ENCODE measurements around the gene CCDC137.

CCDC137 gene

GRCh38 chr17:81683584-81684441, 17.3 kb downstream of the CCDC137 start, which contains the start of the genes ARL16 and HGS:
Gene ARL16, minus strand, starts transcription at chr17:81683797. Its CDS starts 44 bp downstream, at chr17:81683753.
Gene HGS, plus strand, starts transcription at chr17:81684011. Its CDS starts 56 bp downstream, at chr17:81684067.
- peak; percentile 82 for DNase-seq

GRCh38 chr17:81684442-81684911, 17.9 kb downstream of the CCDC137 start:
- DNase-seq, result no peak

- DNase-seq, result no peak
Measured at GRCh38 chr17:81685108-81685507, 18.6 kb downstream of the CCDC137 start.

DNA sequence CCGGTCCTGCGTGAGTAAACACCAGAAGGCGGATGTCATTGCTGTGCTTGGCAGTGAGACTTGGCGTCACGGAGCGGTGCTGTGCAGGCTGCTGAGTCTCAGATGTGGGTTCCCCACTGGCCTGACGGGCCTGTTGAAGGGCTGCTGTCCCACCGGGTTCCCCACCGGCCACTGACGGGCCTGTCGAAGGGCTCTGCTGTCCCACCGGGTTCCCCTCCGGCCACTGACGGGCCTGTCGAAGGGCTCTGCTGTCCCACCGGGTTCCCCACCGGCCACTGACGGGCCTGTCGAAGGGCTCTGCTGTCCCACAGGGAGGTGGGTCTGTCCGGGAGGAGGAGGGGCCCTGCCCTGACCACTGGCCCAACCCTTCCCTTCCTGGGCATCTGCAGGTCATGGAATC, 20.1 kb downstream of the CCDC137 start:
- DNase-seq, result no peak

- no peak for DNase-seq
Measured at GRCh38 chr17:81687770-81688541, 21.4 kb downstream of the CCDC137 start.

DNA sequence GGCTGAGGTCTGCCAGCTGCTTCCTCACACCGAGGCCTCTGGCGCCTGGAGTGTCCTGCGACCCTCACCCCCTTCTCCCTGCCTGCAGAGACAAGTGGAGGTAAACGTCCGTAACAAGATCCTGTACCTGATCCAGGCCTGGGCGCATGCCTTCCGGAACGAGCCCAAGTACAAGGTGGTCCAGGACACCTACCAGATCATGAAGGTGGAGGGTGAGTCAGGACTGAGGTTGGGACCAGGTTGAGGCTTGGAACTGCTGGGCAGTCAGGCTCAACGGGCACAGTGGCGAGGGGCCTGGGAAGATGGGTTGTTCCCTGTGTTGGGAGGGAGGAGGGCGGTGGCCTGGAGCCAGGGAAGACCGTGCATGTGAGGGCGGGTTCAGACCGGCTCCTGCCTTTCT, 22.1 kb downstream of the CCDC137 start:
- no peak for DNase-seq

GRCh38 chr17:81690066-81690465, 23.5 kb downstream of the CCDC137 start:
- DNase-seq, result no peak

DNA sequence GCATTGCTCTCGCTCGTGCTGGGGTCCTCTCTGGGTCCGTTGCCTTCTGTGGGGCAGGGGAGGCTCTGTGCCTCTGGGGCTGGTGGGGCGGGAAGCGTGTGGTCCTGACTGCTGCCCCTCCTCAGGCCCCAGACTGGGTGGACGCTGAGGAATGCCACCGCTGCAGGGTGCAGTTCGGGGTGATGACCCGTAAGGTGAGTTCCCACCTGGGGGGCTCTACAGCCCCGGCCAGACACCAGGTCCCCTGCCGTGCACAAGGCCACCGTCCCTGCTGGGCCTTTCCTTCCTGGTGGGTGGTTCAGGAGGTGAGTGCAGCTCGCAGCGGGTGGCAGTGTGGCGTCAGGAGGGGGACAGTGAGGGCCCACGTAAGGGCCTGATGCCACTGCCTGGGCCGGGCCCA, 24.0 kb downstream of the CCDC137 start:
- no peak for DNase-seq

GRCh38 chr17:81691196-81691595, 24.7 kb downstream of the CCDC137 start:
- no peak for DNase-seq

- DNase-seq, result no peak
Measured at GRCh38 chr17:81691608-81692007, 25.1 kb downstream of the CCDC137 start.

GRCh38 chr17:81693509-81694210, 27.1 kb downstream of the CCDC137 start:
- no peak for DNase-seq

GRCh38 chr17:81694810-81695209, 28.3 kb downstream of the CCDC137 start:
- DNase-seq, result no peak

- DNase-seq, result no peak
Measured at GRCh38 chr17:81695211-81695610, 28.7 kb downstream of the CCDC137 start.

DNA sequence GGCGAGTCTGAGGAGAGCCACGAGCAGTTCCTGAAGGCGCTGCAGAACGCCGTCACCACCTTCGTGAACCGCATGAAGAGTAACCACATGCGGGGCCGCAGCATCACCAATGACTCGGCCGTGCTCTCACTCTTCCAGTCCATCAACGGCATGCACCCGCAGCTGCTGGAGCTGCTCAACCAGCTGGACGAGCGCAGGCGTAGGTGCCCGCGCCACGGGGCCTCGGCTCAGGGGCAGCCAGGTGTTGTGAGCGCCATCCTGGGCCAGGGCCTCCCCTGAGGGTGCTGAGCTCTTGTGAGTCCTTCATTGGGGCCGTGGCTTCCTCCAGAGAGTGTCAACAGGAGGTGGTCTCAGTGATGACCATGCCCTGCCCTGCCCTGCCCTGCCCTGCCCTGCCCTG, 29.3 kb downstream of the CCDC137 start:
- no peak for DNase-seq

DNA sequence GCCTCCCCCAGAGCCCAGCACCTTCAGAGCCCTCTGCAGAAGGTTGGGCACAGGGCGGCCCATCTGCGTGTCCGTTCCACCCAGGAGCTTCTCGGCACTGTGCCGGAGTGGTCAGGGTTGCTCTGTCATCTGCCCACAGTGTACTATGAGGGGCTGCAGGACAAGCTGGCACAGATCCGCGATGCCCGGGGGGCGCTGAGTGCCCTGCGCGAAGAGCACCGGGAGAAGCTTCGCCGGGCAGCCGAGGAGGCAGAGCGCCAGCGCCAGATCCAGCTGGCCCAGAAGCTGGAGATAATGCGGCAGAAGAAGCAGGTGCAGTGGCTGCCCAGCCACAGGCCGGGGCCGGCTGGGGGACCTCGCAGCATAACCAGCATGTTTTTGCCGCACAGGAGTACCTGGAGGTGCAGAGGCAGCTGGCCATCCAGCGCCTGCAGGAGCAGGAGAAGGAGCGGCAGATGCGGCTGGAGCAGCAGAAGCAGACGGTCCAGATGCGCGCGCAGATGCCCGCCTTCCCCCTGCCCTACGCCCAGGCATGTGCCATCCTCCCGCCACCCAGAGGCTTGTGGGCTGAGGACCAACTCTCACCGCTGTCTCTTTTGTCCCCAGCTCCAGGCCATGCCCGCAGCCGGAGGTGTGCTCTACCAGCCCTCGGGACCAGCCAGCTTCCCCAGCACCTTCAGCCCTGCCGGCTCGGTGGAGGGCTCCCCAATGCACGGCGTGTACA, 29.8 kb downstream of the CCDC137 start:
- DNase-seq, result no peak

DNA sequence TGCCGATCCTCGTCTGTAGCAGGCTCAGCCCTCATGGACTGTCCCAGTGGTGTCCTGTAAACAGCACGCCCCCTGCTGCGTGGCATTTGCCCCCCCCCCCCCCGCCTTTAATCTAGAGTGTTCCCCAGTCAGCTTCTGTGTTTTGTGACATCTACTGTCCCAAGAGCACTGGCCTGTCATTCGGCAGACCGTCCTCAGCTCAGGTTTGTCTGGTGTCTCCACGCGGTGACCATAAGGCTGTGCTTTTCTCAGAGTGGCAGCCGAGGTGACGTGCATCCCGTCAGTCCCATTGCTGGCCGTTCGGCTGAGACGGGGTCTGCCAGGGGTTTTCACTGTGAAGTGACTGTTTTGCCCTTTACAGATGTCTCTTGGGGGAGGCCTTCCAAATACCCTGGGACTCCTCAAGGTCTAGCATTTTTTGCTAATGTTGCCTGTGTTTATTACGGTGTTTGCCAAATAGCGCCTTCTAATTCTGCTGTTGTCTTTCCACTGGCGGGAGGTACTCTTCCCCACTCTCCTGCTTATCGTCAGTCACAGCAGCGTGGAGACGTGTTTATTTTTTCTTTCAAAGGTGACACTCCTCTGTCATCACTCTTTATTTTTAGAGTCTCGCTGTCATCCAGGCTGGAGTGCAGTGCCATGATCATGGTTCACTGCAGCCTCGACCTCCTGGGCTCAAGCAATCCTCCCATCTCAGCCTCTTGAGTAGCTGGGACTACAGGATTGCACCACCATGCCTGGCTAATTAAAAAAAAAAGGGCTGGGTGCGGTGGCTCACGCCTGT, 30.9 kb downstream of the CCDC137 start:
- no peak for DNase-seq

DNA sequence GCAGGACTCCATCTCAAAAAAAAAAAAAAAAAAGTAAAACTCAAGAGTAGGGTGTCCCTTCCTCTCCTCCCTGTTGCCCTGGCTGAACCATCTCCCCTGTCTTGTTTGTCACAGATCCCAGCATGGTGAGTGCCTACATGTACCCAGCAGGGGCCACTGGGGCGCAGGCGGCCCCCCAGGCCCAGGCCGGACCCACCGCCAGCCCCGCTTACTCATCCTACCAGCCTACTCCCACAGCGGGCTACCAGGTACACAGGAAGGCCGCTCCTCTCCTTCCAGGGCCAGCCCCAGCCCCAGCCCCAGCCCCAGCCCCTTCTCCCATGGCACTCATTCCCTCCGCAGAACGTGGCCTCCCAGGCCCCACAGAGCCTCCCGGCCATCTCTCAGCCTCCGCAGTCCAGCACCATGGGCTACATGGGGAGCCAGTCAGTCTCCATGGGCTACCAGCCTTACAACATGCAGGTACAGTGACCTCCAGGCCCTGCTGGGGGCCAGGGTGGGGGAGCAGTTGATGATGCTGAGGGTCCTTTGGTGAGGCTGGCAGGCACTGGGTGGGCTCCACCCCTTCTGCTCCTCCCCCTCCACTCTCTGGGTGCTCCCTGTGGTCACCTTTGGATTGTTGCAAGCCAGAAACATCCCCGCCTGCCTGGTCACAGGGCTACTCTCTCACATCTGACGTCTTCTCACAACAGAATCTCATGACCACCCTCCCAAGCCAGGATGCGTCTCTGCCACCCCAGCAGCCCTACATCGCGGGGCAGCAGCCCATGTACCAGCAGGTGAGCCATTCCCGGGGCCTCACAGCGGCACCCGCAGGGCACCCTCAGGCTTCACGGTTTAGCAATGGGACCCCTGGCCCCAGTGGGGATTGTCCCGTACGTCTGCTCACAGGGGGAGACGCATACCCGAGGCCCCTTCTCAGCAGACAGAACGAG, 34.1 kb downstream of the CCDC137 start:
- no peak for DNase-seq

DNA sequence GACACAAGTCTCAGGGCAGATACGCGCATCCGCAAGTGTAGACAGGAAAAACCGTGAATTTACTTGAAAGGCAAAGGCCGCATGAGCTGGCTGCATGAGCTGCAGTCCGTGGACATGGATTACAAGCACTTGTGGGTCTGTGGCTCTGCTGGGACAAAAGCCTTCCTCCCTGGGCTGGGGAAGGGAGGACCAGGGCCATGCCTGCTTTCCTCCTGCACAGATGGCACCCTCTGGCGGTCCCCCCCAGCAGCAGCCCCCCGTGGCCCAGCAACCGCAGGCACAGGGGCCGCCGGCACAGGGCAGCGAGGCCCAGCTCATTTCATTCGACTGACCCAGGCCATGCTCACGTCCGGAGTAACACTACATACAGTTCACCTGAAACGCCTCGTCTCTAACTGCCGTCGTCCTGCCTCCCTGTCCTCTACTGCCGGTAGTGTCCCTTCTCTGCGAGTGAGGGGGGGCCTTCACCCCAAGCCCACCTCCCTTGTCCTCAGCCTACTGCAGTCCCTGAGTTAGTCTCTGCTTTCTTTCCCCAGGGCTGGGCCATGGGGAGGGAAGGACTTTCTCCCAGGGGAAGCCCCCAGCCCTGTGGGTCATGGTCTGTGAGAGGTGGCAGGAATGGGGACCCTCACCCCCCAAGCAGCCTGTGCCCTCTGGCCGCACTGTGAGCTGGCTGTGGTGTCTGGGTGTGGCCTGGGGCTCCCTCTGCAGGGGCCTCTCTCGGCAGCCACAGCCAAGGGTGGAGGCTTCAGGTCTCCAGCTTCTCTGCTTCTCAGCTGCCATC, 34.9 kb downstream of the CCDC137 start:
- no peak for DNase-seq

GRCh38 chr17:81702934-81703746, 36.6 kb downstream of the CCDC137 start, which contains the start of gene MRPL12:
Gene MRPL12, plus strand, starts transcription at chr17:81703367. Its CDS starts 135 bp downstream, at chr17:81703502.
- peak; percentile 37 for DNase-seq
